GM18520 (cell line): ENCODE results near the gene NPHP4.

Source experiments
- ATAC-seq: cut with Tn5 transposase; IDR thresholded peaks from one replicate; pipeline ENCODE4 v1.9.1; 2021; ENCODE audit not compliant: unreplicated experiment

Gene NPHP4

GRCh38 chr1:5914676-5915365 is 77.4 kb downstream of the NPHP4 start:
- no peak for ATAC-seq

- ATAC-seq: no peak
These were observed 78.3 kb downstream of the NPHP4 start for GRCh38 chr1:5913876-5914275.

DNA sequence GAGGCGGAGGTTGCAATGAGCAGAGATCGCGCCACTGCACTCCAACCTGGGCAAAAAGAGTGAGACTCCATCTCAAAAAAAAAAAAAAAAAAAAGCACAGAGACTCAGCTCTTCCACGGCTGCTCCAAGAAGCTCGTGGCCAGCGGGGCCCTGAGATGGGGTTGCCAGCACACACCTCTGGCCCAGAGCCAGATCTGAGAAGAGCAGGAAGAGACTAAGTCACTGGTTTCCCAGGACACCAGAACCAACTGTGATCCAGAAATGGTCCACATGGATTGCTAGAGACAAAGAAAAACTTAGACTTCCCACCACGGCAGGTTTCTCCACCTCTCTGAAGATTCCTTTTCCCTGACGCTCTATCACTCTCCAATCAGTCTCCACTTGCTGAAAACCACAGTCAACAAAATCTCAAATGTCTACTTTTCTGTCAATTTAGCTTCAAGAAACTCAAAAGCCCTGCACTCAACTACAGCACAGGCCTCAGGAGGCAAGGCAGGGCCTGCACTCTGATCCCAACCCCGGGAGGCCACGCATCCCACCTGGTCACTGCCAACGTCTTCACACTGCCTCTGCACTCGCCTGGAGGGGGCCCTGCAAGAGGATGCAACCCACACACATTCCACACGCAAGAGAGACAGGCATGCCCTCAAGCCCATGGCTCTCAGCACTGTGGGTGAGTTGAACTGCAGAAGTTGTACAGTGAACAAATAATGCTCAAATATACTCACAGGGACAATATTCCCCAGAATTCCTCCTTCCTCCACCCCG is 79.0 kb downstream of the NPHP4 start:
- no peak for ATAC-seq

- no peak for ATAC-seq
These were observed 80.4 kb downstream of the NPHP4 start for GRCh38 chr1:5911871-5912271.

DNA sequence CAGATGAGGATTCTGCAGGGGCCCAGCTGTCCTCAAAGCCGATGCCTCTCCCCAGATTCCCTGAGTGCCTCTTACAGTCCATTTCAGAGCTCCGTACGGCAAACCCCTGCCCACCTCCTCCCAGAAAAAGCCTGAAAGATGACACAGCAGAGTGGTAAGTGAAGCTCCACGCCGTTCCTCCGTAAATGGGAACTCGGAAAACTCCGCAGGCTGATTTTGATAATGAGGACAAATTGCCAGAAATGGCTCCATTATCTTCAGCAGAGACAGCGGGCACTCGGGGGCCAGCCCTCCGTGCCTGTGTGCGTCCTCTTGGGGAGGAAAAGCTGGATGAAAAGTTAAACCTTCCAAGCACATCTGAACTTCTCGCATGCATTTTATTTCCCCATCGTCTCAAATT is 81.1 kb downstream of the NPHP4 start:
- ATAC-seq: no peak

GRCh38 chr1:5910666-5911065 is 81.6 kb downstream of the NPHP4 start:
- no peak for ATAC-seq

GRCh38 chr1:5910276-5910620 is 82.0 kb downstream of the NPHP4 start:
- ATAC-seq: no peak

GRCh38 chr1:5909576-5910275 is 82.5 kb downstream of the NPHP4 start:
- no peak for ATAC-seq

DNA sequence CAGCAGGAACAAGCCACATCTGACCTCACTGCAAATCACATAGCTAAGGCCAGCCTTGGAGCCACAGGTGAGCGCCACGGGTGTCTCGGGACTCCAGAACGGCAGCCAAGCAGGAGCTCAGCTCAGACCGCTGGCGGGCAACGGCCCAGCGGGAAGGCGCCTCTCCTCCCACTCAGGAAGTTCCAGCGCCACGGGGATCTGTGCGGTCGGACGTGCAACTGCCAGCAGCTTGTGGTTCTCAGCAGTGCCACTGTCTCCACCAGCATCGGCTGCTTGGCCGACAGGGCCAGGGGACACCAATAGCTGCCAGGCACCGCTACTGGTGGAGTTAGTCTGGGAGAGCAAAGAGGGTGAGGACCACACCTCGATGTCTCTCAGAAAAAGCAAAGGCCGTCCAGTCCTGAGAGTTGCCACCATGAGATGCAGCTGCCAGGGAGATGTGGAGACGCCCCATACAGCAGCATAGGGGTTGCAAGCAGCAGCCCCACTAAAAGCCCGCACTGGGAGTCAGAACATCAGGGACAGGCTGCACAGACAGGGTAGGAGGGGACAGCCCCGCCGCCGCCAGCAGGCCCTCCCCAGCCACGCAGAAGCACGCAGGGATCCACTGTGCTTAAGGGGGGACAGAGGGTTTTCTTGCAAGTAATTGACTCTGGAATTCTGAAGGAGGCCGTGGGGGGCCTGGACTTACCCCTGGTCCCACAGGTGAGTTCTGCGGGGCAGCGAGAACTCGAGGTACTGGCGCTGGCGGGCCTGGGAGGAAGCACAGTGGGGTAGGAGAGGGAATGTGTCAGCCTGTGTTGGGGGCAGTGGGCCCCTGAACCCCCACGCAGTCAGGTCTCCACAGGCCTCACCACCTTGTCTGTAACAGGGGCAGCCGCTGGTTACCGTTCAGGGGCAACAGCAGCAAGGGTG is 83.5 kb downstream of the NPHP4 start:
- no peak for ATAC-seq

DNA sequence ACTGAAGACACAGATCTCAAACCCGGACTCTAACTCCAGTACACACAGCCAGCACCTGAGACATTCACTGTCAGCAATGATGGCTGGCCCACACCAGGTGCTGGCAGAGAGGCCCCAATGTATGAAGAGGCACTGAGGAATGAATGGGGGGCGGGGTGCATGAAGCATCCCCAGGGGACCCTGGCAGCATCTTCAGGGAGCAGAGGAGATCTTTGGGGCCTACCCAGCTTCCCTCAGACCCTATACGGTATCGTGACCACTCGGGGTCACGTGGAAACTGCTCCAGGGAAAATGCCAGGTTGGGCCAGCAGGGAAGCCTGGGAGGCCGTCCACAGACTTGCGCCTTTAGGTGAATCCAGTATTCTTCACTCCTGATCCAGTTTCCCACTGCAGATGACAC is 84.3 kb downstream of the NPHP4 start:
- no peak for ATAC-seq

DNA sequence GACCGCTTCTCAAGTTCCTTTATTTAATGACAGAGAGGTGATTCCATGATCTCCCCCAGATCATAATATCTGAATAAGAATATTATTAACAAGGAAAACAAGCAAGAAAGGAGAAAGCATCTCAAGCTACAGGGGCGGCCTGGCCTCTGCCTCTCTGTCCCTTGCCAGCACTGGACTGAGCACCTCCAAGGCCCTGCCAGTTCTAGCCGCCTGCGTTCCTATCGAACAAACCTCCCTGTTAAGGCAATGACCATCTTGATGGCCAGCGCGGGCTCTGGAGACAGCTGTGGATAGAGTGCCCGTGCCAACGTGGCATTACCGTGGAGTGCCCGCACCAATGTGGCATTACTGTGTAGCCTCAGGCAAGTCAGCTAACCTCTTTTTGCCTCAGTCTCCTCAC is 84.8 kb downstream of the NPHP4 start:
- no peak for ATAC-seq

DNA sequence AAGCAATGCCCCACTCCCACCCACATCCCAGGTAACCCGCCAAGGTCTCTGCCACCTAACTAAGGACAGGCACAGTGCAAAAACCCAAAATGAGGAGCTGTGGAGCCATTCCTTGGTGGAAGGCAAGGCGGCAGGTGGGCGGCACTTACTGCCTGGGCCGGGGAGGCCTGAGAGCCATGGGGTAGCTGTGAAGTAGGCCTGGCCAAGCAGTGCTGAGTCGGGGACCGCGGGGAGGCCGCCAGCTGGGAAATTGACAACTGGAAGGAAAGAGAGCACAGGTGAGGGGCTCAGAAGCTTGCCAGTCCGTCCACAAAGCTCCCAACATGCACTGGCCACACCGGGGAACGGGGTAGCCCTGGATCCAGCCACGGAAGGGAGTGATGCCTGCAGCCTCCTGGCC is 85.3 kb downstream of the NPHP4 start:
- no peak for ATAC-seq

DNA sequence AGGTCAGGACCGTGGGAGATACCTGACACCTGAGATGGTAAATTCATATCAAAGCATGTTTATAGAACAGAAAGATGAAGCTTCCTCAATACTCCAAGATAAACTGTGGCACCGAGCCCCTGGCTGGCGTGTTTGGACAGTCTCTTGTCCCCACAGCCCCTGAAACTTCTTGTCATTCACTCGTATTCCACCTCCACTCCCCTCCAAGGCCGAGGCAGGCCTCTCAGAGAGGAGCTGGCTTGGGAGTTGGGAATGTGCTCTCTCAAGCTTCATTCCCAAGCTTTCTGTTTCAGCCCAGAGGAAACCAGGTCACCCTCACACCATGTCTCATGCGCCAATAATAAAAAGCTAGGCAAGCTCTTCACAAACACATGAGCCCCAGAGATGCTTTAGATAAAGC is 86.1 kb downstream of the NPHP4 start:
- no peak for ATAC-seq

DNA sequence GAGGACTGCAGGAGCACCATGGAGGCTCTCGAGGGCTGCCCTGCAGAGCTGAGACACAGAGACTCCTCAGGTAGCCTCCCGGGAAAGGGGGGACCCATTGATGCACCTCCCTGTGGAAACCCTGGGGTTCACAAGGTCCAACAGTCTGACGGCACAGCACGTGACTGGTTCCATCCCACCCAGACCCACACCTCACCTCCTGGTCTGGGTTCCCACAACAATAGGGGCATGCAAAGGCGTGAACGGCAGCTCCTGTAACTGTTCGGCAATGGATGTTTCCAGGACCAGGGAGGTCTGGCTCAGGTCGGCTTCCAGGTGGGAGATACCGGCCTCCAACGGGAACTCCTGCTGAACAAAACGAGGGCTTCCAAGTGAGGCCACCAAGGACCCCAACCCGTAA is 86.8 kb downstream of the NPHP4 start:
- no peak for ATAC-seq

DNA sequence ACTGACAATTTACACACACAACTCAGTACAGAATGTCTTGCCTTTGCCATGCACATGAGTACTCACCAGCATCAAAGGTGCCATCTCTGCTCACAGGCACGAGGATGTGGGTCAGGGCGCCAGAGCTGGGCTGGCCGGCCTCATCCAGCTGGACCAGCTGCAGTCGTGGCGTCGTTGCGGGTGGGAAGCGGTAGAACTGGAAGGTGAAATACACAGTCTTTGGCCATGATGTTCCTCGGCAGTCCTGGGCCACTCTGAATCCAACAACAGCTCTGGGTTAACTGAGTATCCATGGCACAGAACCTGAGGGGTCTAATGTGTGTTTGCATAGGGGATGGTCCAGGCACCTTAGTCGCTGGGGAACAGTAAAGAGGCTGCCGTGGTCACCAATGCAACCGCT is 87.7 kb downstream of the NPHP4 start:
- no peak for ATAC-seq

DNA sequence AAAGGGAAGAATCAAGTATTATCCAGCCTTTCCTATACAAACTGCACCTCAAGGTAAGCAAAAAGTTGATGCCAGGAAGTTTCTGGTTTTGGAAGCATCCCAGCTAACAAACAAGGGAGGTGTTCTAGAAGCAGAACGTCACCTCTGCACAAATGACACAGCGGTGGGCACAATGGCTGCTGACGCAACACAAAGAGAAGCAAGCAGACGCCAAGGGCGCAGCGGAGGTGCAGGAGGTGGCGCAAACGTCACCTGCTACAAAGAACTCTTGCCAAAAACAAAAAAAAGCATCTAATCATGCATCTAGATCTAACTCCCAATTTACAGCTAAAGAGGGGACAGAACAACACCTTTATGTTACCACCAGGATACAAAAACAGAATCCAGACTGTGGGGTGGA is 88.5 kb downstream of the NPHP4 start:
- ATAC-seq: no peak

DNA sequence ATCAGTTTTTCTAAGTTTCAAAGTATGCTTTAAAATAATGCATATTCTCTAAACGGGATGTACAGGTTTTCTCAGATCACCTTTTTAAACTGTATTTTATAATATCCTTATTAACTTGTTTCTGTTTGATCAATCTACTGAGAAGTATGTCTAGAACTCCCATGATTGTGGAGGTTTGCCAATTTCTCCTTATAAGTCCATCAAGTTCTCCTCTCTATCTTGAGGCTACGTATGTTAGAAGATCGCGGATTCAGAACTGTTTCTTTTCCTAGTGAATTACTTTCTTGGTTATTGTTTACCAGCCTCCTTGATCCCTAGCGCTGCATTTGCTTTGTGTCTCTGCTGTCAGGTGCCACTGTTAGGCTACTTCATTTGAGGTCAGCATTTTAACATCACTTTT is 89.2 kb downstream of the NPHP4 start:
- no peak for ATAC-seq

- ATAC-seq: no peak
These were observed 90.4 kb downstream of the NPHP4 start for GRCh38 chr1:5901841-5902240.

DNA sequence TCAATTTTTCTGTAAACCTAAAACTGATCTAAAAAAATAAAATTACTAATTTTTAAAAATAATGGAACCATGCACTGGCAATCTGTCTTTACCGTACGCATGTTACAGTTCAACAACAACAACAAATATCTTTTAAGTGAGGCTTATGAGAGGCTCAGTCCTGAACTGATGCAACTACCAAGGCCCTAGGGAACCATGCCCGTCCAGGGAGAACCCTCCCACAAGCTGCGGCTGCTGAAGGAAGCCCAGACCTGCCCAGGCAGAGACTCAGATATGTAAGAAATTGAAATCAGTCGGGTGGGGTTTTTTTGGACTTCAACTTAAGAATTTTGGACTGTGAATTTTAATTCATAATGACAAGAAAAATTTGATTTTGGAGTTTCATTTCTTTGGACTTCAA is 91.1 kb downstream of the NPHP4 start:
- no peak for ATAC-seq

DNA sequence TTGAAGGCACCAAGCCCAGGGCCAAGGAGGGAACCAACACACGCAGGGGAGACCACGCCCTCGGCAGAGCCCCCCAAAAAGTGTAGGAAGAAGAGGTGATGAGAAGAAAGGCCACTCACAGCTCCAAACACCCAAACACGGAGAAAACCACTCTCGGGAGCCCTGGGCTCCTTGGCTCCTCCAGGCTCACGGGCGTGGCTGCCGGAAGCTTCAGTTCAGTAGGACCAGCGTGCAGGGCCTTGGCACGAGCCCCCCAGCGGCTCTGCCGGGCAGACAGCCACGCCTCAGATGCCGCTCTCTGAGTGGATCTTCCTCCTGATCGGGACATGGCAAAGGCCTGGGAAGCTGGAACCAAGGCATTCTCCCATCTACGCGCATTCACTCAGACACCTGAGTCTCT is 94.0 kb downstream of the NPHP4 start:
- no peak for ATAC-seq
